Stimulated activated CD4-positive, alpha-beta T cell treated with anti-CD3 and anti-CD28 coated beads, Interleukin-12 subunit alpha, Interleukin-12 subunit beta, amount 100 ng/mL, for 4 hours (primary cell): ENCODE data around the gene RPAP3.
"Not testable (repeated sequence)": the region's sequence is repeated elsewhere in the genome, so short reads cannot be mapped to it uniquely, and the experiment has no call there.

Experiments
- DNase-seq: peaks from one replicate; pipeline ENCODE4 v3.0.0-alpha.2; 2020

RPAP3 gene

GRCh38 chr12:47717443-47718193 is 11.8 kb upstream of the RPAP3 start:
- DNase-seq = peak; percentile 33

DNA sequence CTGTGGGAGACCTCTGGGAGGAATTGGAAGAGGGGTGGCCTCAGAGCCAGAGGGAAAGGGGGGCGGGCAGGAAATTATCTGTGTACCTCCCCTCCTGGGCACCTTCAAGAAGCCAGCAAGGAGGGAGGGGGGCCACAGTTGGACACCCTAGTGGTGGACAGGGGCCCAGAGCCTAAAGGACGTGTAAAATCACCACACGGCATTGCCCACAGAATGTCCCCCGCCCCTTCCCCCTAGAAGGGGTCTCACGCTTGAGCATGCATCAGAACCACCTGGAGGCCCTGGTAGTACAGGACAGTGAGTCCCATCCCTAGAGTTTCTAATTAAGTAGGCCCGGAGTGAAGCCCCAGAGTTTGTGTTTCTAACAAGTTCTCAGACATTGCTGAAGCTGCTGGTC is 11.2 kb upstream of the RPAP3 start:
- no peak for DNase-seq

- DNase-seq = no peak
Observed at GRCh38 chr12:47715877-47716548, 10.2 kb upstream of the RPAP3 start.

DNA sequence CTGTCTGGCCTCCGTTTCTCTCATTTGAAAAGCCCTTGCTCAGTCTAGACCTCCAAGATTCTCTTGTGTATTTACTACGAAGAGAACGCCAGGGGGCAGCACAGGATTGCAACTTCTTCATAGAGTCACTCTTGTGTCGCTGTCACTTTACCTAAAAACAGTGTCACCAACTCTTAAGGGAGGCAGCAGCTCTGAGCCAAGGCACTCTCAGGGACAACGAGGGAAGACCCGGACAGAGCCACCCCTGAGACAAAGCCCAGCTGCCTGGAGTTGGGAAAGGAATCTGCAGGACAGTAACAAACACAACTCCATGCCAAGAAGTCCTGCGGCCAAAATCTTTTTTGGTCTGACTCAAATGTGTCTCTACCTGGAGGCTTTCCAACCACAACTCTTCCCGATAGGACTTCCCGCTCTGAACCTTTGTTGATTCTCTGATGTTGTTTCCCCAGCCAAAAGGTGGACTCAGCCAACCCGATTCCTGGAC is 9.6 kb upstream of the RPAP3 start:
- DNase-seq = peak; percentile 76

DNA sequence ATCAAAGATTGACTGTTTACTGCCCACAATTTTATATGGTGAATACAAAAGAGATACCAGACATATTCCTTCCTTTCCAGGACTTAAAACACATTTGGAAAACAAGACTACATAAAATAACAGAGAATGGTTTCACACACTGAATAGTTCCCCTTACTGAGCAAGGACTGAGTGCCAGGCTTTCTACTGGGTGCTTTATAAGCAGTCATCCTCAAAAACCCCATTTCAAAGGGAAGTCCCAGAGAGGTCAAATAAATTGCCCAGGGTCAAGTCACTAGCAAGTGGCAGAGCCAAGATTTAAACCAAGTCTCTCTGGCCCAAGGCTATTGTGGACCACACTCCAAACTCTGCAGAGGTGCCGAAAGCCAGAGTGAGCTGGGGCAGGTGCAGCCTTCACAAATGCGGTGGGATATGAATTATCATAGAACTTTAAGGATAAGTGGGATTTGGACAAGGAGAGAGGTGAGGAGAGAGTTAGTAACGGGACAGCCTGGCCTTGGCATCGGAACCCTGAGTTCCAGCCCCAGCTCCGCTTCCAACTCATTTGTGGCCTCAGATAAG is 9.1 kb upstream of the RPAP3 start:
- DNase-seq = no peak

GRCh38 chr12:47712171-47712570 is 6.3 kb upstream of the RPAP3 start:
- no peak for DNase-seq

- no peak for DNase-seq
Observed at GRCh38 chr12:47711448-47711847, 5.6 kb upstream of the RPAP3 start.

DNA sequence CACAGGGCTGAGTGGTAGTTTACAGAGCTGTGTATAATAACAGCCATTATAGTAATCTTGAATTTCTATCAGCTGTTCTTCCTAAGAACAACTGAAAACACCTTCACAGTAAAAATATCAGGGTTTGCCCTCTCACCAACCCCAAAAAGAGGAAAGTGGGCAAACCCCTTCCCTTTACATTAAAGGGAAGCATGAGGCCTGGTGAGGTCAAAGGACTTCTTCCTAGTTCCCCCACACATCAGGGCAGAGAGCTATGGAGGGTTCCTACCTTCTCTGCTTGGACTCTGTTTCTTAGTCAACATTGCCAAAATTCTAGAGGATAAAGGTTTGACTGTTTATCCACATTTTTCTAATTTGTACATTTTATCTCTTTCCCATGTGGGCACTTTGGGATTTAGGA is 4.4 kb upstream of the RPAP3 start:
- no peak for DNase-seq

- no peak for DNase-seq
Observed at GRCh38 chr12:47709671-47710070, 3.8 kb upstream of the RPAP3 start.

DNA sequence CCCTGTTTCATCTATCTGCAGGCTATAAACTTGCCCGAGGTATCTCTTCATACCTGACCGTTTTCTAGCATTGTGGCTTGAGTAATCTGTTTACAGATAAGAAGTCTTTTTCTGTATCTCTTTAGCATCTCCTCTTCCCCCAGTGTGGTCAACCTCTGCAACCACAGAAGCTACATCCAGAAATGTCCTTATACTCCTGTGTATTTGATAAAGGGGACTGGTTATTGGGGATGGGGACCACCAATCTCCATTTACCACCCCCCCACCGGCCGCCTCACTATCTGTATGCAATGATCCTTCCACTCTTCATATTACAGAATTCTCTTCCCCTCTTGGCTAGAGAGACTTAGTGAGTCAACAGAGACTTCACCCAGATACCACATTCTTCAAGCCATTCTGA is 3.4 kb upstream of the RPAP3 start:
- no peak for DNase-seq

DNA sequence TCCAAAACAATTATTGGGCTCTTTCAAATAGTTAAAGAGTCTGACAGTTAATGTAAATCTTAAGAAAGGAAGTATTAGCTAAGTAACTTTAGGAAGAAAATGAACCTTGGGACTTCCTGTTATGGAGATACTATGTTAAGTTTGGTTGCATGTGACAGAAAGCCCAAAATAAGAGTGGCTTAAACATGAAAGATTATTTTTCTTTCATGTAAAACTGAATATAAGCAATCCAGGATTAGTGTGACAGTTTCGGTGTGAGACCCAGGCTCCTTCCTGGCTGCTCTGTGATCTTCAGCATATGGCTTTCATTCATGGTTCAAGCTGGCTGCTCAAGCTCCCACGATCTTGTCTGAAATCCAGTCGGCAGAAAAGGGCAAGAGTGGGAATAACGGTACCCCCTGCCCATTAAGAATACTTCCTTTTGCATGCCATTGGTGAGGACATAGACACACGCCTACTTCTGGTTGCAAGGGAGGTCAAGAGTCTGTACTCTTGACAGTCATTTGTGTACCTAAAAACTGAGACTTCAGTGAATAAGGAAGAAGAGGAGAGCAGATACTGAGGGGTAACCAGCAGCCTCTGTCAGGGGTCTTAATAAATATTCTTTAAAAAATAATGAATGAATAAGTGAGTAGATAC is 2.2 kb upstream of the RPAP3 start:
- DNase-seq = no peak

GRCh38 chr12:47707355-47707754 is 1.5 kb upstream of the RPAP3 start:
- no peak for DNase-seq

DNA sequence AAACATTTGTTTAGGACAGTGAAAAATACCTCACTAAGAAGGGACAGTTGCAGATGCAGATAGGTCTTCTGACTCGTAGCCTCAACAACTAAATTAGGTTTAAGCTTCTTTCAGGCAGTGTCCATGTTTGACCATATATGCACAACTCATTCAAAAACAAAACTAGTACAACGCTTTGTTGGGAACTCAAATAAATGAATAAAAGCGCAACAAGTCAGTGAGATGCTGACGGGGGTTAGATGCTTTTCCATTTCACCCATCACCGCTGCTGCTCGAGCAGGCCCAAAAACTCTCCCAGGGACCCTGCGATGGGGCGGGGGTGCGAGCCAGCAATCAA is 633 bp downstream of the RPAP3 start:
- DNase-seq = no peak

GRCh38 chr12:47704719-47705118 is 1.1 kb downstream of the RPAP3 start:
- DNase-seq = no peak

DNA sequence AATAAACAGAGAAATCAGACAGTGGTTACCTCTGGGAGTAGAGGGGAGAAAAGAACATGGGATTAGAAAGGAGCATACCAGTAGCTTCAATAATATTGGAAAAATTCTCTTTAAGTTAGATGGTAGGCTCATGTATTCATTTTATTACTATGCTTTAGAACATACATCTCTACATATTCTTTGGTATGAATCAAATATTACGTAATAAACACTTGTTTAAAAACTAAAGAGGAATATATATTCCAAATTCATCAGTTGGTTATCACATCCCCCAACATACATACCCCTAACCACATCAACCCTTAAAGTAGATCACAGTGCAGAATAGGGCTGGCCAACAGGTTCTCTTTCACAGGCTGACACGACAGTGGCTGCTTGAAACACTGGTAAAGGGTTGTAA is 5.6 kb downstream of the RPAP3 start:
- DNase-seq = no peak

DNA sequence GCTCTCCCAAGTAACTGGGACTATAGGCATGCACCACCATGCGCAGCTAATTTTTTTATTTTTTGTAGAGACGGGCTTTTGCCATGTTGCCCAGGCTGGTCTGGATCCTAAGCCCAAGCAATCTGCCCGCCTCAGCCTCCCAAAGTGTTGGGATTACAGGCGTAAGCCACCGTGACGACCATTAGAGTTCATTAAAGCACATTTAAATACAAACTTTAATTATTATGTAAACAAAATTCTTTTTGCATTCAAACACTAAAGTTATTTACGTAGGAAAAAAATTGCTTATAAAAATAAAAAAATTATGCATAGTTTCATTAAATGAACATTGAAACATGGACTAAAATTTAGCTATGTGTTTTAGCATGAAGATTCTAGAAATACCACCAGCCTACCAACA is 7.2 kb downstream of the RPAP3 start:
- DNase-seq = no peak

- no peak for DNase-seq
Observed at GRCh38 chr12:47698055-47698454, 7.8 kb downstream of the RPAP3 start.

DNA sequence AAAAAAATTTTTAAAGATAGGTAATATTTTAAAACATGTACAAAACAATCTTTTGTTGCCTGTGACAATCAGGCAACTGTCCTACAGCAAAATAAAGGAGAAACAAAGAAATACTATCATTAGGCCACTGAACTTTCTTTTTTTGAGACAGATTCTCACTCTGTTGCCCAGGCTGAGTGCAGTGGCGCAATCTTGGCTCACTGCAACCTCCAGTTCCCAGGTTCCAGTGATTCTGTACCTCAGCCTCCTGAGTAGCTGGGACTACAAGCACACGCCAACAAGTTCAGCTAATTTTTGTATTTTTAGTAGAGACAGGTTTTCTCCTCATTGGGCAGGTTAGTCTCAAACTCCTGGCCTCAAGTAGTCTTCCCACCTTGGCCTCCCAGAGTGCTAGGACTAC is 16.6 kb downstream of the RPAP3 start:
- DNase-seq = no peak

DNA sequence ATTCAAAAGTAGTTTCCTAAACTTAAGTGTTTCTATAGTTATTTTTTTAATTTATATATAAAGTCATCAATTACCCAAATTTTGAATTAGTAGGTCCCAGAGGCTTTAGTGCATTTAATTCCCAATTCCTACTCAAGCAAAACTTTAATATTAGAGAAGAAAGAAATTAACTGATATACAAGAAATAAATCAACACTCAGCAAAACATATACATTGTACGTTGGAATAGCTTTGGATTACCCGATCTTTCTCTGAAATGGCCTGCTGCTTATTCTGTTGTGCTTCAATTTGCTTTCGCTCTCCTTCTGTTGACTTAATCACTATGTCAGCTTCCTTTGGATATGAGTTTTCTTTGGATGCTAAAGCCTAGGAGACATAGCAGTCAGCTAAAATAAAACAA is 18.2 kb downstream of the RPAP3 start:
- DNase-seq = no peak

- no peak for DNase-seq
Observed at GRCh38 chr12:47686645-47687240, 19.1 kb downstream of the RPAP3 start.

DNA sequence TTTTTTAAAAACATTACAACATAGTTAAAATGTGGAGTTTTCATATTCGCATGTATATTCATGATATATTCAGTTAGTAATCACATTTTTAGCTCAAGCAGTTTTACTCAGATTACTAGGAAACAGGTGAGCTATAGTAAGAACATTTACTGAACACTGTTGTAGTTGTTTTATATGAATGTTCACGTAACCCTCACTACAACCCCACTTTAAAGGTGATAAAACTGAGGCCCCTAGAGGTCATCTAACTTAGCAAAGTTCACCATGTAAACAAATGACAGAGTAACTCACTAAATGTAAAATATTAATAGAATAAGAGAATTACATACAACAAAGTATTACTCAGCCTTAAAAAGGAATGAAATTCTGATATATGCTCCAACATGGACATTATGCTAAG is 26.0 kb downstream of the RPAP3 start:
- DNase-seq = no peak

DNA sequence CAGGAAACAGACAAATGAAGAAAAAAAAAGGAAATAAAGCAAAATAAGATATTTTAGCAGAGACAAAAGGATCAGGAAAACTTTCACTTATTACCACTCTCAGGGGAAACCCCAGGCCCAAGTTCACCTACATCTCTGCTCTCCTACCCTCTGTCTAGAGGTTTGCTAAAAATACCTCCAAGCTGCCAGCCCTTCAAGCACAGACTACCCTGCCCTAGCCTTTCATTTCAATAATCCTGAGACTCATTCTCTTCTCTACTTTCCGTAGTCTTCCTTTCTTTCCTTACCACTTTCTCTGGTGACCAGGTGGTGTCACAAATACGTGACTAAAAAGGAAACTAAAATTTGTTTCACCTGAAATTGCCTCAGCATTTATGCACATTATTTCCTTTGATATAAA is 33.8 kb downstream of the RPAP3 start:
- DNase-seq = no peak

GRCh38 chr12:47667935-47668334 is 37.9 kb downstream of the RPAP3 start:
- DNase-seq = not testable (repeated sequence)
